Ectodermal cell (in vitro differentiated cells): ENCODE measurements around the gene EML2. TPM values are rescaled to one million over a fixed set of nuclear protein-coding genes. Genes with fewer than 3 reads are reported as not detected.
"Not testable (repeated sequence)": the region's sequence is repeated elsewhere in the genome, so short reads cannot be mapped to it uniquely, and the experiment has no call there.

Experiments used
- H3K27ac ChIP-seq: 2 replicates; pipeline ENCODE4 v1.7.0; 2013; ENCODE audit warnings: mild to moderate bottlenecking, low read depth, low read length; ENCODE audit not compliant: insufficient read depth, poor library complexity, severe bottlenecking
- H3K27me3 ChIP-seq: 2 replicates; pipeline ENCODE4 v1.7.0; 2013; ENCODE audit warnings: mild to moderate bottlenecking, low read length; ENCODE audit not compliant: insufficient read depth, control insufficient read depth, poor library complexity, severe bottlenecking
- H3K36me3 ChIP-seq: one replicate; pipeline ENCODE4 v1.7.0; 2013; ENCODE audit warnings: low read length; ENCODE audit not compliant: control insufficient read depth, insufficient read depth
- H3K4me1 ChIP-seq: one replicate; pipeline ENCODE4 v1.7.0; 2013; ENCODE audit warnings: low read length; ENCODE audit not compliant: control insufficient read depth, insufficient read depth
- H3K4me3 ChIP-seq: 2 replicates; pipeline ENCODE4 v1.7.0; 2013; ENCODE audit warnings: low read depth, low read length, control low read depth; ENCODE audit not compliant: insufficient read depth
- H3K9me3 ChIP-seq: 2 replicates; pipeline ENCODE4 v1.7.0; 2013; ENCODE audit warnings: mild to moderate bottlenecking, low read length, moderate library complexity; ENCODE audit not compliant: control insufficient read depth
- WGBS, 2 experiments: methylation state at CpG; one replicate each; pipeline ENCODE4 v1.1.7; 2013; ENCODE audit warnings: missing lambda C conversion rate in 2 of 2; 5-methylcytosine and 5-hydroxymethylcytosine counted together
- polyA plus RNA-seq, 4 experiments: library from polyadenylated mRNA; stranded (reverse); fragments of 50-300 nt; gene quantifications; one replicate each; pipeline ENCODE4 v1.2.3, GENCODE V29; 2013

Gene EML2
- 22.6 TPM for polyA plus RNA-seq (2013, experiment 1 of 4)
- 12.2 TPM for polyA plus RNA-seq (2013, experiment 2 of 4)
- 17.4 TPM for polyA plus RNA-seq (2013, experiment 3 of 4)
- 18.6 TPM for polyA plus RNA-seq (2013, experiment 4 of 4)

- Histone ChIP-seq H3K27ac (no peak within 1 kb of the TSS), H3K36me3 (no peaks in the 10 kb centered on the region), H3K4me1 (peaks cover 13% of the 10 kb centered on the region), H3K4me3 (peak within 1 kb of the TSS; percentile 59), H3K9me3 (no peaks in the 10 kb centered on the region), H3K27me3 (peaks cover 9% of the 10 kb centered on the region)
- 10% methylated on average over 52 of the region's 52 CpGs for WGBS, 2 experiments
Measured at GRCh38 chr19:45638930-45639729, at the start of gene EML2. EML2 (minus strand) TSS chr19:45639397; CDS start chr19:45639376, 21 bp downstream.

GRCh38 chr19:45687599-45687998, 48.4 kb upstream of the EML2 start:
- Histone ChIP-seq H3K36me3 (peaks cover 18% of the 10 kb centered on the region), H3K27ac (no peak overlapping the region), H3K4me1 (no peaks in the 10 kb centered on the region), H3K27me3 (no peaks in the 10 kb centered on the region), H3K4me3 (no peak overlapping the region), H3K9me3 (no peaks in the 10 kb centered on the region)
- 91 to 94% methylated on average over 9 of the region's 9 CpGs for WGBS, 2 experiments

- Histone ChIP-seq H3K36me3 (peaks cover 18% of the 10 kb centered on the region), H3K27me3 (peaks cover 11% of the 10 kb centered on the region)
- WGBS, 2 experiments = 85 to 87% methylated on average over 11 of the region's 11 CpGs
- not testable (repeated sequence) for H3K4me3 ChIP-seq, H3K4me1 ChIP-seq, H3K27ac ChIP-seq, H3K9me3 ChIP-seq
Measured at GRCh38 chr19:45685045-45685444, 45.8 kb upstream of the EML2 start.

- WGBS, 2 experiments = 86 to 91% methylated on average over 5 of the region's 5 CpGs
- Histone ChIP-seq H3K27me3 (peaks cover 32% of the 10 kb centered on the region), H3K27ac (no peak overlapping the region)
Measured at GRCh38 chr19:45682908-45683307, 43.7 kb upstream of the EML2 start.

GRCh38 chr19:45682117-45682516, 42.9 kb upstream of the EML2 start:
- no peaks in the 10 kb centered on the region for H3K4me1 ChIP-seq
- no peak overlapping the region for H3K4me3 ChIP-seq
- no peaks in the 10 kb centered on the region for H3K9me3 ChIP-seq
- 84 to 85% methylated on average over 8 of the region's 8 CpGs for WGBS, 2 experiments
- H3K27ac ChIP-seq = no peak overlapping the region
- H3K36me3 ChIP-seq = peaks cover 10% of the 10 kb centered on the region
- peaks cover 40% of the 10 kb centered on the region for H3K27me3 ChIP-seq

More at GRCh38 chr19:45682908-45683307, 43.7 kb upstream of the EML2 start:
- Histone ChIP-seq H3K4me3 (no peak overlapping the region), H3K36me3 (peaks cover 18% of the 10 kb centered on the region), H3K4me1 (no peaks in the 10 kb centered on the region), H3K9me3 (no peaks in the 10 kb centered on the region)

- WGBS, 2 experiments = 10 to 11% methylated on average over 51 of the region's 51 CpGs
- Histone ChIP-seq H3K4me1 (no peaks in the 10 kb centered on the region), H3K4me3 (peak overlapping the region; percentile 31), H3K9me3 (no peaks in the 10 kb centered on the region), H3K36me3 (peaks cover 8% of the 10 kb centered on the region), H3K27ac (no peak overlapping the region), H3K27me3 (peaks cover 46% of the 10 kb centered on the region)
Measured at GRCh38 chr19:45681391-45682015, 42.3 kb upstream of the EML2 start.

- H3K27me3 ChIP-seq = peaks cover 58% of the 10 kb centered on the region
- no peaks in the 10 kb centered on the region for H3K9me3 ChIP-seq
- peak overlapping the region; percentile 19 for H3K4me3 ChIP-seq
- H3K36me3 ChIP-seq = no peaks in the 10 kb centered on the region
- WGBS, 2 experiments = 4% methylated on average over 49 of the region's 49 CpGs
- H3K4me1 ChIP-seq = no peaks in the 10 kb centered on the region
- H3K27ac ChIP-seq = no peak overlapping the region
Measured at GRCh38 chr19:45677351-45678230, 38.4 kb upstream of the EML2 start.

GRCh38 chr19:45676851-45677263, 37.7 kb upstream of the EML2 start:
- H3K27ac ChIP-seq = no peak overlapping the region
- no peaks in the 10 kb centered on the region for H3K9me3 ChIP-seq
- WGBS, 2 experiments = 12 to 16% methylated on average over 28 of the region's 28 CpGs
- peak overlapping the region; percentile 30 for H3K4me3 ChIP-seq
- peaks cover 64% of the 10 kb centered on the region for H3K27me3 ChIP-seq
- no peaks in the 10 kb centered on the region for H3K4me1 ChIP-seq
- H3K36me3 ChIP-seq = no peaks in the 10 kb centered on the region

GRCh38 chr19:45674946-45675345, 35.7 kb upstream of the EML2 start:
- H3K27me3 ChIP-seq = peaks cover 71% of the 10 kb centered on the region

More at GRCh38 chr19:45674946-45675345, 35.7 kb upstream of the EML2 start:
- Histone ChIP-seq H3K4me3 (no peak overlapping the region), H3K4me1 (no peaks in the 10 kb centered on the region), H3K27ac (no peak overlapping the region), H3K9me3 (no peaks in the 10 kb centered on the region), H3K36me3 (no peaks in the 10 kb centered on the region)
- WGBS, 2 experiments = 80 to 86% methylated on average over 7 of the region's 7 CpGs
